Measurements from ENCODE around the gene CPT2. TPM values are rescaled to one million over a fixed set of nuclear protein-coding genes. Genes with fewer than 3 reads are reported as not detected.
"Not testable (repeated sequence)": the region's sequence is repeated elsewhere in the genome, so short reads cannot be mapped to it uniquely, and the experiment has no call there.

The CPT2 gene
- total RNA-seq, 1 experiment from 2014 or later, result 58.5 TPM

DNA sequence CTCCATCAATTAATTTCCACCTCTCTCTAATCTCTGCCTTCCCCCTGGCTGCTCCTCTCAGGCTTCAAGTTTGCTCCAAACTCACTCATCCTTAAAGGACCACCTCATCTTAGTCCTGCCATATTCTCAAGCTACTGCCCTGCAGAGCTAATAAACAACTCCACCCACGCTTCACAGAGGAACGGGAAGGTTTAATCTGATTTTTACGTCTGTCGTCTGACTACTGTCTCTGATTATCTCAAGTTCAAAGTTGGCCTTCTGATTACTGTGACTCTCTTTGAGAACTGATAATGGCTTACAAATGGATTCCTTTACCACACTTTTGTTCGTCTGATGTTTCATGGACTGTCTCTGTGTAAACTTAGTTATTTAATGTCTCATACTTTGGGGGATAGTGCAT lies 7.6 kb upstream of the CPT2 start:
- DNase-seq, result no peak
- Histone ChIP-seq H3K4me3 (ENCODE audit: insufficient read depth, low read depth, low read length) (no peak overlapping the region), H3K36me3 (replicated peaks; ENCODE audit: control insufficient read depth, insufficient read depth, low read length) (no peaks in the 10 kb centered on the region), H3K27me3 (ENCODE audit: control insufficient read depth, insufficient read depth, low read length) (no peaks in the 10 kb centered on the region; the same call in 1 of the 2 replicates)

DNA sequence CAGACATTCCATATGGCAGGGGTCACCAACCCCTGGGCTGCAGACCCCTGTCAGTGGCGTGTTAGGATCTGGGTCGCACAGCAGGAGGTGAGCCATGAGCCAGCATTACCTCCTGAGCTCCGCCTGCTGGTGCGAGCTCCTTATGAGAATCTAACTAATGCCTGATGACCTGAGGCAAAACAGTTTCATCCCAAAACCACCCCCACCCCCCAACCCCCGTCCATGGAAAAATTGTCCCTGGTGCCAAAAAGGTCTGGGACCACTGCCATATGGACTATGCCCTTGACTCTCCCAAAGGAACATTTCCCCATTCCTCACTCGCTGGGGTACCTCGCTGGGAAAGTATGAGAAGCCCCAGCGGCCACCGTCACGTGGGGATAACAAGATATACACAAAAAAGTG lies 6.4 kb upstream of the CPT2 start:
- no peak for DNase-seq
- Histone ChIP-seq H3K36me3 (replicated peaks; ENCODE audit: control insufficient read depth, insufficient read depth, low read length) (no peaks in the 10 kb centered on the region), H3K27me3 (ENCODE audit: control insufficient read depth, insufficient read depth, low read length) (no peaks in the 10 kb centered on the region; the same call in 1 of the 2 replicates), H3K4me3 (ENCODE audit: insufficient read depth, low read depth, low read length) (no peak overlapping the region)

DNA sequence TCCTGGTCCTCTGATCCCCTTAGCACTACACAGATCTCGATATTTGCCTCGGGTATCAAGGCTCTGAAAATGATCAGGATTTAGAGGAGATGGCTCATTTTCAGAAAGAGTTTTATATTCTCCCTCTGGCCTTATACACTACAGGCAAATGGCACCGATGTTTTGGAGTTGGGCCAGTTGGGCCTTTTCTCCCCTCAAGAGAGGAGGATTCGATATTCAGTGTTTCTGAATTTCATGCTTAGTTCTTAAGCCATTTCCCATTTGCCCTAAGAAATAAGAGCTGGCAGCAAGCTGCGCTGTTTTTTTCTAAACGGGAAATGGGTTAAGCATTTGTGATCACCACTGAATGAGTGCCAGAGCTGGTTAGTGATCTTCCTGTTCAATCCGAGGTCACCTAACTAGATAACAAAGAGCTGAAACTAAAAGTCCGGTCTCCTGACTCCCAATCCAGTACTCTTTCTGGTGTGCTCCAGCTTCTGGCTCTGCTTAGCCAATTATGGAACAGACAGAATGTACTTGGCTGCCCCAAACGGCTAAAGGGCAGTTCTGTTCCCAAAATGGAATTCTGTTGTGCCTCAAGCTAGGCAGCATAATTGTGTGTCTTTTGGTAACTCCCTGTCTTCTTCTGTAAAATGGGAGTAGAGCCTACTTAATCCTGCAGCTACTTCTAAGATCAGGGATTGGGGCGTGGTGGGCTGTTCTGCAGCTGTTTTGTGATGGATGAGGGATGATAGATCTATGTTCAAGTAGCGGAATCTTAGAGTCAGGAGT lies 1.2 kb upstream of the CPT2 start:
- Histone ChIP-seq H3K36me3 (replicated peaks; ENCODE audit: control insufficient read depth, insufficient read depth, low read length) (no peaks in the 10 kb centered on the region), H3K27me3 (ENCODE audit: control insufficient read depth, insufficient read depth, low read length) (peaks cover 5% of the 10 kb centered on the region; the same call in 1 of the 2 replicates), H3K4me3 (ENCODE audit: insufficient read depth, low read depth, low read length) (no peak overlapping the region)
- no peak for DNase-seq

DNA sequence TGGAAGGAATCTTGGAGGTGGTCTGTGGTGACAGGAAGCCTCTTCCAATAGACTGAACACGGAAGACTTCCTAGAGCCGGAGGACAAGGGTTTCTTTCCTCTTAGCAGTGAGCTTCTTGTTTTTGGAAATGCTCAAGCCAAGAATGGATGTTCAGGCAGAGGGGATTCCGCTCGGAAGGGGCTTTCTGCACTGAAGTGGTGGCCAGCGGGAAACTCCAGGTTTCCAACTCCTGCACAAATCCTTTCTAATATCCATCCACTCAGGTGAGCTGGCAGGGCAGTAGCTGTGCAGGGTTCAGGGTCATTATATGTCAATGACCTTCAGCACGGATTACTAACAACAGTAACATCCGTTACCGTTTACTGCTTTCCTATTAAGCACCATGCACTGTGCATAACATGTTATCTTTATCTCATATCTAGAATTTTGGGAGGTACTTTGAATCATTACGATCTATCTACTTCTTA lies 573 bp upstream of the CPT2 start:
- no peaks in the 10 kb centered on the region; the same call in 1 of the 2 replicates for H3K36me3 ChIP-seq (replicated peaks; ENCODE audit: control insufficient read depth, insufficient read depth, low read length)
- DNase-seq, result no peak
- peak overlapping the region; percentile 81 for H3K4me3 ChIP-seq (ENCODE audit: insufficient read depth, low read depth, low read length)
- peaks cover 5% of the 10 kb centered on the region; the same call in 1 of the 2 replicates for H3K27me3 ChIP-seq (ENCODE audit: control insufficient read depth, insufficient read depth, low read length)

DNA sequence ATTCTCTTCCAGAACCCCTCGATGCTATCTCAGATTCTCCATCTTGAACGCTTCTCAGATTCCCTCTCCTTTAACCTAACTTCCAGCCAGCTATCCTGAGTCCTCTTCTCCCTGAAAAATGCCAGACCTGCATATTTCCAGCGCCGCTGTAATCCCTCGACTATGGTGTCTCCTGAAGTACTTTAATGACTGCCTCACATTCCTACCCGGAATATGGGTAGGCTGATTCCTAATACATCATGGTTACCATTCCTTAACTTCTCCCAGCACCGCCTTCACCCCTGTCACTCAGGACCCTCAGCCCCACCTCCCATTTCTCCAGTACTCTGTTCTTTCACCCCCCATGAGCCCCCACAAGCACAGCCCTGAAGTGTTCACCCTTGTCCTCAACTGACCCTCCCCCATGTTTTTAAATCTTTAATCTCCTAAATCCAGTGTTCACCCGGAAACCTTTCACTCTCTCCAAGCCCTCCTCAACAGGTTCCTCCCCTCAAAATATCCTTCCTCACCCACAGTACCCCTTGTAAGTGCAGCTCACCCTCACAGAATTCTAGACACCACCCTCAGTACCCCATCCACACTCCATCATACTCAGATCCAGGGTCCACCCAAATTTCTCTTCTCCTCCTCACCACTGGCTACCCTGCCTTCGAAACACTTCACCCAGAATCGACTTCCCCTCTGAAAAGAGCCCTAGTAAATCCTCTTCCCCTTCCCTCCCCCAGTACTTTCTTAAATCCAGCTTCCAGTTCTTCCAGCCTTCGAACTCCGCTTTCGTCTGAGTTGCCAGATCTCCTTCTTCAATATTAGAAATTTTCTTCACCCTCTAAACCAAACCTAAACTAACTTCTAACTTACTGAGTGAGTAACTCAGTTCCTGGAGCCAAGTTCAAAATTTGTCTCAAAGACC lies 922 bp downstream of the CPT2 start:
- Histone ChIP-seq H3K4me3 (ENCODE audit: insufficient read depth, low read depth, low read length) (peak overlapping the region; percentile 81), H3K27me3 (ENCODE audit: control insufficient read depth, insufficient read depth, low read length) (peaks cover 5% of the 10 kb centered on the region; the same call in 1 of the 2 replicates), H3K36me3 (replicated peaks; ENCODE audit: control insufficient read depth, insufficient read depth, low read length) (peaks cover 3% of the 10 kb centered on the region)
- peak; percentile 47 for DNase-seq

DNA sequence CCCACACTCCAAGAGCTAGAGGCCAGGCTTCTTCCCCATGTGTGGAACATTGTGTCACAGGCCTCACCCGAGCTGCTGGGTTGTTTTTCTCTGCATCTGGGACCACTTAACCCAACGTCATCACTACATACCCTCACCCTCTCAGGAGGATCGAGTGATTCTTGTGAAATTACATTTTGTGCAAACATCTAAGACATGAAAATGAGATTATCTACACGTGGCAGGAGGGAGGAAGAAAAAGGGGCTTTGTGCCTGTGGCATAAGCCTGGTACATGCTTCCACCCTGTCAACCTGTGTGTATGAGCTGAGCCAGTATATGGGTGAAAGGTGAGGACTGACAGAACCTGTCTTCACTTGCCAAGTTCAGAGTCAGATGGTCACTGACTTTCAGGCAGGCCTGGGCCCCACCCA lies 1.6 kb downstream of the CPT2 start:
- Histone ChIP-seq H3K36me3 (replicated peaks; ENCODE audit: control insufficient read depth, insufficient read depth, low read length) (peaks cover 4% of the 10 kb centered on the region), H3K27me3 (ENCODE audit: control insufficient read depth, insufficient read depth, low read length) (peaks cover 5% of the 10 kb centered on the region; the same call in 1 of the 2 replicates), H3K4me3 (ENCODE audit: insufficient read depth, low read depth, low read length) (no peak overlapping the region)
- no peak for DNase-seq

DNA sequence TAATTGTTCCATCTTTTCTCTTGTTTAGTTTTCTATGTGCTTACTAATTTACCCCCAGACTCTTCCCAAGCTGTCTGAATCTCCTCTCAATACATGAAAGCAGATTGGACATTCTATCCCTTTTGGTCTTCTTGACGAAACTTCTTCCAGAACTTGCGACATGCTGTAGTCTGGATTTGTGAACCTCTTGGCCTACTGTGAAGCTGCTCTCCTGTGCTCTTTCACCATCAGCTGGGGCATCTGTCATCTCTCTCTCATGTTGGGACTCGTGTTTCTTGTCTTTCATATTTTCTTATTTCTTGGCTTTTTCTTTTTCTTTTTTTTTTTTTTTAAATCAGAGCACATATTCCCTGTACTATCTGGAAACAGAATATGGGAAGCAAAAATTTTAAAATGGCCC lies 6.8 kb downstream of the CPT2 start:
- Histone ChIP-seq H3K27me3 (ENCODE audit: control insufficient read depth, insufficient read depth, low read length) (no peaks in the 10 kb centered on the region), H3K36me3 (replicated peaks; ENCODE audit: control insufficient read depth, insufficient read depth, low read length) (peaks cover 10% of the 10 kb centered on the region), H3K4me3 (ENCODE audit: insufficient read depth, low read depth, low read length) (no peak overlapping the region)
- no peak for DNase-seq

DNA sequence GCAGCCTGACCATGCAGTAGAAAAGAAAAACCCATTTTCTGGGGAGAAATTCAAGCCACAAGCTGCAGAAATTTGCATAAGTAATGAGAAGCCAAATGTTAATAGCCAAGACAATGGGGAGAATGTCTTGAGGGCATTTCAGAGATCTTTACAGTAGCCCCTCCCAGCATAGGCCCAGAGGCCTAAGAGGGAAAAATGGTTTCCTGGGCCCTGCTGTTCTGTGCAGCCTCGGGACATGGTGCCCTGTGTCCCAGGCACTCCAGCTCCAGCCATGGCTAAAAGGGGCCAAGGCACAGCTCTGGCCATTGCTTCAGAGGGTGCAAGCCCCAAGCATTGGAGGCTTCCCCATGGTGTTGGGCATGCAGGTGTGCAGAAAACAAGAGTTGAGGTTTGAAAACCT lies 8.9 kb downstream of the CPT2 start:
- H3K27me3 ChIP-seq (ENCODE audit: control insufficient read depth, insufficient read depth, low read length); DNase-seq; H3K4me3 ChIP-seq (ENCODE audit: insufficient read depth, low read depth, low read length): not testable (repeated sequence)
- H3K36me3 ChIP-seq (replicated peaks; ENCODE audit: control insufficient read depth, insufficient read depth, low read length), result peaks cover 19% of the 10 kb centered on the region

DNA sequence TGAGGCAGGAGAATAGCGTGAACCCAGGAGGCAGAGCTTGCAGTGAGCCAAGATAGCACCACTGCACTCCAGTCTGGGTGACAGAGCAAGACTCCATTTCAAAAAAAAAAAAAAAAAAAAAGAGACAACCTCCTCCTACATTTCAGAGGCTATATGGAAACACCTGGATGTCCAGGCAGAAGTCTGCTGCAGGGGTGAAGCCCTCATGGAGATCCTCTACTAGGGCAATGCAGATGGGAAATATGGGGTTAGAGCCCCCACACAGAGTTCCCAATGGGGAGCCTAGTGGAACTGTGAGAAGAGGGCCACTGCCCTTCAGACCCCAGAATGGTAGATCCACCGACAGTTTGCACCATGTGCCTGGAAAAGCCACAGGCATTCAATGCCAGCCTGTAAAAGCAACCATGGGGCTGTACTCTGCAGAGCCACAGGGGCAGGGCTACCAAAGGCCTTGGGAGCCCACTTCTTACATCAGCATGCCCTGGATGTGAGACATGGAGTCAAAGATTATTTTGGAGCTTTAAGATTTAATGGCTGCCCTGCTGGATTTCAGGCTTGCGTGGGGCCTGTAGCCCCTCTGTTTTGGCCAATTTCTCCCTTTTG lies 9.6 kb downstream of the CPT2 start:
- H3K27me3 ChIP-seq (ENCODE audit: control insufficient read depth, insufficient read depth, low read length); DNase-seq; H3K4me3 ChIP-seq (ENCODE audit: insufficient read depth, low read depth, low read length): not testable (repeated sequence)
- peaks cover 20% of the 10 kb centered on the region for H3K36me3 ChIP-seq (replicated peaks; ENCODE audit: control insufficient read depth, insufficient read depth, low read length)

DNA sequence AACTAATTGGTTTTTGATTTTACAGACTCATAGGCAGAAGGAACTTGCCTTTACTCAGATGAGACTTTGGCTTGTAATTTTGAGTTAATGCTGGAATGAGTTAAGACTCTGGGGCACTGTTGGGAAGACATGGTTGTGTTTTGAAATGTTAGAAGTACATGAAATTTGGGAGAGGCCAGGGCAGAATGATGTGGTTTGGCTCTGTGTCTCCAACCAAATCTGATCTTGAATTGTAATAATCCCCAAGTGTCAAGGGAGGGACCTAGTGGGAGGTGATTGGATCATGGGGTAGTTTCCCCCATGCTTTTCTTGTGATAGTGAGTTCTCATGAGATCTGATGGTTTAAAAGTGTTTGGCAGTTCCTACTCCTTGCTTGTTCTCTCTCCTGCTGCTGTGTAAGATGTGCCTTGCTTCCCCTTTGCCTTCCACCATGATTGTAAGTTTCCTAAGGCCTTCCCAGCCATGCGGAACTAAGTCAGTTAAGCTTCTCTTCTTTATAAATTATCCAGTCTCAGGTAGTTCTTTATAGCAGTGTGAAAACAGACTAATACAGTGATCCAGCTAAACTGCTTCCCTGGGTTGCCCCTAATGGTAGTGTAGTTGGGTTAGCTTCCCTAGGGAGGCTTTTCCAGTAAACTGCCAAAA lies 10.2 kb downstream of the CPT2 start:
- DNase-seq, result no peak

DNA sequence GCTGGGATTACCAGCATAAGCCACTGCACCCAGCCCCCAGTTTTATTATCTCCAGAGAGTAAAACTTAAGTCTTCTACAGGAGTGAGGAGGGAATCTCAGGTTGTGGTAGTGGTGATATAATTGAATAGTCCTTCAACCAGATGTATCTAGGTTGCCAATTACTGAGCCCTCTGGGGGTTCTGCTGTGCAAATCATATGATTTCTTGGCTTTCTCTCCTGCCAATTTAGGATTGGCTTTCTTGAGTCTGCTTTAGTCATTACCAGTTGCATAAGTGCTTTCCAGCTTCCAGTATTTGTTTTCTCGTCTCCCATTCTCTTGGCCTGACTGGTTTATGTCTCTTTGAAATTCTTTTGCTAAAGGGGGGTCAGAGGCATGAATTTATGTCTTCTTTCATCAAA lies 11.1 kb downstream of the CPT2 start:
- Histone ChIP-seq H3K4me3 (ENCODE audit: insufficient read depth, low read depth, low read length) (no peak overlapping the region), H3K27me3 (ENCODE audit: control insufficient read depth, insufficient read depth, low read length) (no peaks in the 10 kb centered on the region), H3K36me3 (replicated peaks; ENCODE audit: control insufficient read depth, insufficient read depth, low read length) (peaks cover 16% of the 10 kb centered on the region)
- no peak for DNase-seq

More for the DNA sequence above, 10.2 kb downstream of the CPT2 start:
- Histone ChIP-seq H3K27me3 (ENCODE audit: control insufficient read depth, insufficient read depth, low read length) (no peaks in the 10 kb centered on the region), H3K36me3 (replicated peaks; ENCODE audit: control insufficient read depth, insufficient read depth, low read length) (peaks cover 20% of the 10 kb centered on the region), H3K4me3 (ENCODE audit: insufficient read depth, low read depth, low read length) (no peak overlapping the region)

DNA sequence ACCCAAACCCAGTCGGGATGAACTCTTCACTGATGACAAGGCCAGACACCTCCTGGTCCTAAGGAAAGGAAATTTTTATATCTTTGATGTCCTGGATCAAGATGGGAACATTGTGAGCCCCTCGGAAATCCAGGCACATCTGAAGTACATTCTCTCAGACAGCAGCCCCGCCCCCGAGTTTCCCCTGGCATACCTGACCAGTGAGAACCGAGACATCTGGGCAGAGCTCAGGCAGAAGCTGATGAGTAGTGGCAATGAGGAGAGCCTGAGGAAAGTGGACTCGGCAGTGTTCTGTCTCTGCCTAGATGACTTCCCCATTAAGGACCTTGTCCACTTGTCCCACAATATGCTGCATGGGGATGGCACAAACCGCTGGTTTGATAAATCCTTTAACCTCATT lies 13.7 kb downstream of the CPT2 start:
- DNase-seq, result no peak
- H3K4me3 ChIP-seq (ENCODE audit: insufficient read depth, low read depth, low read length), result no peak overlapping the region
- no peaks in the 10 kb centered on the region for H3K27me3 ChIP-seq (ENCODE audit: control insufficient read depth, insufficient read depth, low read length)
- peaks cover 20% of the 10 kb centered on the region for H3K36me3 ChIP-seq (replicated peaks; ENCODE audit: control insufficient read depth, insufficient read depth, low read length)

DNA sequence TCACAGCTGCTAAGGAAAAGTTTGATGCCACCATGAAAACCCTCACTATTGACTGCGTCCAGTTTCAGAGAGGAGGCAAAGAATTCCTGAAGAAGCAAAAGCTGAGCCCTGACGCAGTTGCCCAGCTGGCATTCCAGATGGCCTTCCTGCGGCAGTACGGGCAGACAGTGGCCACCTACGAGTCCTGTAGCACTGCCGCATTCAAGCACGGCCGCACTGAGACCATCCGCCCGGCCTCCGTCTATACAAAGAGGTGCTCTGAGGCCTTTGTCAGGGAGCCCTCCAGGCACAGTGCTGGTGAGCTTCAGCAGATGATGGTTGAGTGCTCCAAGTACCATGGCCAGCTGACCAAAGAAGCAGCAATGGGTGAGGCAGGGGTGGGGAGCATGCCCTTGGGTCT lies 14.3 kb downstream of the CPT2 start:
- no peaks in the 10 kb centered on the region for H3K27me3 ChIP-seq (ENCODE audit: control insufficient read depth, insufficient read depth, low read length)
- H3K36me3 ChIP-seq (replicated peaks; ENCODE audit: control insufficient read depth, insufficient read depth, low read length), result peaks cover 17% of the 10 kb centered on the region
- H3K4me3 ChIP-seq (ENCODE audit: insufficient read depth, low read depth, low read length), result no peak overlapping the region
- no peak for DNase-seq

DNA sequence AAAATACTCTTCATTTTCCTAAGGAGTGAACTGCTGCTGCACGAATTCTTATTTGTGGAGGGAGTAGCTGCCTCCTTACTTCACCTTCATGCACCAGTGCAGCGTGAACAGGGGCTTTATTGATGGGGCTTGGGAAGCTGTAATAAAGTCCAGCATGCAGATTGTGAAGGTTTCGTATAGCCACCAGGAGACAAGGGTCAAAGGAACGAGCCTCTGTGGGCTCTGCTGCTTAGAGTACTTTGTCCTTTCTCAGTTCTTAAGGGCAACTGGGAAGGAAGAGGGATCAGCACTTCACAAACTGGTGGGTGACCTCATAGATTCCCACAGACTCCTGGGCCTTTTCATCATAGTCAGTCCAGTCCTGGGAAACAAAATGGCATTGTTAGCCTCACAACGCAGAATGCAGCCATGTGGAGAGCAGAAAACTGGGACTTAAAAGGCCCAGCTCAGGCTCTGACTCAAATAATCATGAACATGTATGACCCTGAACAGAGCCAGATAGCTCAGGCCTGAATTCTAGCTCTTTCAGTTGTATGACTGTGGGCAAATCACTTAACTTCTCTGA lies 17.8 kb downstream of the CPT2 start:
- Histone ChIP-seq H3K4me3 (ENCODE audit: insufficient read depth, low read depth, low read length) (no peak overlapping the region), H3K27me3 (ENCODE audit: control insufficient read depth, insufficient read depth, low read length) (no peaks in the 10 kb centered on the region), H3K36me3 (replicated peaks; ENCODE audit: control insufficient read depth, insufficient read depth, low read length) (peaks cover 21% of the 10 kb centered on the region)
- DNase-seq, result no peak
